Astrocyte (in vitro differentiated cells and primary cell): Measurements from ENCODE around the gene C2CD2. TPM values are rescaled to one million over a fixed set of nuclear protein-coding genes. Genes with fewer than 3 reads are reported as not detected.

Experiments used
- DNase-seq: peaks from one replicate; pipeline ENCODE4 v3.0.0-alpha.2; 2010; ENCODE audit warnings: low read depth
- FAIRE-seq: peaks from 2 replicates; lab custom pipeline; 2011; peaks lifted over from hg19 to GRCh38; lab: Jason Lieb, UNC
- H2AFZ ChIP-seq: 2 replicates; pipeline ENCODE4 v1.6.0; 2012; ENCODE audit warnings: low read depth, low read length, inconsistent platforms
- H3K27ac ChIP-seq: 2 replicates; pipeline ENCODE4 v1.5.1; 2011; ENCODE audit warnings: low read depth, low read length, inconsistent platforms
- H3K27me3 ChIP-seq: 2 replicates; pipeline ENCODE4 v1.6.0; 2011; ENCODE audit warnings: low read length, inconsistent platforms; ENCODE audit not compliant: insufficient read depth
- H3K36me3 ChIP-seq: 2 replicates; pipeline ENCODE4 v1.5.1; 2011; ENCODE audit warnings: low read length, inconsistent platforms; ENCODE audit not compliant: insufficient read depth
- H3K4me1 ChIP-seq: 2 replicates; pipeline ENCODE4 v1.5.1; 2011; ENCODE audit warnings: low read length, inconsistent platforms; ENCODE audit not compliant: insufficient read depth
- H3K4me2 ChIP-seq: 2 replicates; pipeline ENCODE4 v1.6.0; 2012; ENCODE audit warnings: low read length, inconsistent platforms
- H3K4me3 ChIP-seq: 2 replicates; pipeline ENCODE4 v1.5.1; 2011; ENCODE audit warnings: low read depth, mild to moderate bottlenecking, low read length, inconsistent platforms; ENCODE audit not compliant: insufficient read depth
- H3K79me2 ChIP-seq: 2 replicates; pipeline ENCODE4 v1.6.0; 2012; ENCODE audit warnings: mild to moderate bottlenecking, low read length, inconsistent platforms; ENCODE audit not compliant: insufficient read depth
- H3K9ac ChIP-seq: 2 replicates; pipeline ENCODE4 v1.6.0; 2012; ENCODE audit warnings: mild to moderate bottlenecking, low read length, inconsistent platforms
- H3K9me3 ChIP-seq: 2 replicates; pipeline ENCODE4 v1.5.1; 2012; ENCODE audit warnings: low read depth, mild to moderate bottlenecking, low read length, inconsistent platforms; ENCODE audit not compliant: insufficient read depth
- H4K20me1 ChIP-seq: 2 replicates; pipeline ENCODE4 v1.6.0; 2012; ENCODE audit warnings: low read length, inconsistent platforms; ENCODE audit not compliant: insufficient read depth
- H3K27ac Mint-ChIP-seq: one replicate; pipeline ENCODE4 v1.8.0; 2021; ENCODE audit warnings: mild to moderate bottlenecking, mixed read lengths; ENCODE audit not compliant: unreplicated experiment
- H3K27me3 Mint-ChIP-seq: one replicate; pipeline ENCODE4 v1.8.0; 2021; ENCODE audit warnings: low read depth, mixed read lengths; ENCODE audit not compliant: unreplicated experiment
- H3K36me3 Mint-ChIP-seq: one replicate; pipeline ENCODE4 v1.8.0; 2021; ENCODE audit warnings: low read depth, mixed read lengths; ENCODE audit not compliant: unreplicated experiment
- H3K4me1 Mint-ChIP-seq: one replicate; pipeline ENCODE4 v1.8.0; 2021; ENCODE audit warnings: low read depth, mixed read lengths; ENCODE audit not compliant: unreplicated experiment
- H3K4me3 Mint-ChIP-seq: one replicate; pipeline ENCODE4 v1.8.0; 2021; ENCODE audit warnings: mild to moderate bottlenecking, moderate library complexity, mixed read lengths; ENCODE audit not compliant: unreplicated experiment
- H3K9me3 Mint-ChIP-seq: one replicate; pipeline ENCODE4 v1.8.0; 2021; ENCODE audit warnings: mild to moderate bottlenecking, mixed read lengths; ENCODE audit not compliant: unreplicated experiment
- CTCF ChIP-seq: IDR thresholded peaks from 2 replicates; pipeline ENCODE4 v1.5.1; 2011; ENCODE audit warnings: low read depth, mild to moderate bottlenecking, inconsistent platforms, low read length, moderate library complexity; ENCODE audit not compliant: insufficient read depth
- EZH2 ChIP-seq: IDR thresholded peaks from 2 replicates; pipeline ENCODE4 v1.6.1; 2012; ENCODE audit warnings: mild to moderate bottlenecking, low read length, inconsistent platforms; ENCODE audit not compliant: insufficient read depth
- total RNA-seq: library from RNA; stranded (reverse); gene quantifications from 2 replicates; pipeline ENCODE4 v1.2.1, GENCODE V29; 2021

C2CD2 gene
- total RNA-seq, 1 donor from 2014 or later = 8.3 TPM

- no peak for FAIRE-seq
- H3K36me3 Mint-ChIP-seq = peaks cover 26% of the 10 kb centered on the region
- H3K9me3 Mint-ChIP-seq = no peaks in the 10 kb centered on the region
Measured at GRCh38 chr21:41916888-41917433, 36.9 kb downstream of the C2CD2 start.

GRCh38 chr21:41914965-41915364 lies 38.9 kb downstream of the C2CD2 start:
- H4K20me1 ChIP-seq = no peaks in the 10 kb centered on the region
- no peaks in the 10 kb centered on the region for H3K9me3 Mint-ChIP-seq
- peaks cover 2% of the 10 kb centered on the region for H3K27me3 Mint-ChIP-seq
- H3K4me2 ChIP-seq = no peak overlapping the region
- H3K4me3 ChIP-seq = no peak overlapping the region
- H3K4me1 ChIP-seq = no peaks in the 10 kb centered on the region
- H3K36me3 ChIP-seq = peaks cover 12% of the 10 kb centered on the region
- no peaks in the 10 kb centered on the region for H3K27me3 ChIP-seq
- no peak overlapping the region for H3K4me3 Mint-ChIP-seq
- no peak overlapping the region for H3K27ac Mint-ChIP-seq
- H3K79me2 ChIP-seq = no peaks in the 10 kb centered on the region
- H3K36me3 Mint-ChIP-seq = peaks cover 25% of the 10 kb centered on the region
- H3K9me3 ChIP-seq = no peaks in the 10 kb centered on the region
- H3K9ac ChIP-seq = no peak overlapping the region
- no peak overlapping the region for H2AFZ ChIP-seq
- no peaks in the 10 kb centered on the region for H3K4me1 Mint-ChIP-seq
- DNase-seq (no peak), FAIRE-seq (no peak)
- no peak overlapping the region for H3K27ac ChIP-seq
- TF ChIP-seq EZH2 = no peak
- TF ChIP-seq CTCF = no peak

More at GRCh38 chr21:41916888-41917433, 36.9 kb downstream of the C2CD2 start:
- Histone ChIP-seq H3K4me3 (no peak overlapping the region), H3K79me2 (no peaks in the 10 kb centered on the region), H3K4me1 (no peaks in the 10 kb centered on the region), H3K9me3 (no peaks in the 10 kb centered on the region), H4K20me1 (no peaks in the 10 kb centered on the region), H3K27ac (no peak overlapping the region), H2AFZ (no peak overlapping the region), H3K36me3 (peaks cover 3% of the 10 kb centered on the region), H3K9ac (no peak overlapping the region), H3K27me3 (no peaks in the 10 kb centered on the region), H3K4me2 (no peak overlapping the region)
- Mint-ChIP-seq H3K4me3 (no peak overlapping the region), H3K27me3 (peaks cover 4% of the 10 kb centered on the region), H3K4me1 (no peaks in the 10 kb centered on the region), H3K27ac (no peak overlapping the region)
- TF ChIP-seq CTCF (no peak), EZH2 (no peak)
- DNase-seq = no peak

GRCh38 chr21:41914358-41914757 lies 39.5 kb downstream of the C2CD2 start:
- no peak for FAIRE-seq
- Mint-ChIP-seq H3K27ac (no peak overlapping the region), H3K9me3 (no peaks in the 10 kb centered on the region), H3K4me3 (no peak overlapping the region), H3K36me3 (peaks cover 25% of the 10 kb centered on the region), H3K27me3 (peaks cover 2% of the 10 kb centered on the region), H3K4me1 (no peaks in the 10 kb centered on the region)
- H3K4me2 ChIP-seq = no peak overlapping the region
- no peak overlapping the region for H3K4me3 ChIP-seq
- H3K4me1 ChIP-seq = no peaks in the 10 kb centered on the region
- no peak overlapping the region for H2AFZ ChIP-seq
- H3K36me3 ChIP-seq = peaks cover 14% of the 10 kb centered on the region
- no peak overlapping the region for H3K27ac ChIP-seq
- no peaks in the 10 kb centered on the region for H3K79me2 ChIP-seq
- no peaks in the 10 kb centered on the region for H3K9me3 ChIP-seq
- H3K27me3 ChIP-seq = no peaks in the 10 kb centered on the region
- H4K20me1 ChIP-seq = no peaks in the 10 kb centered on the region
- no peak for DNase-seq
- H3K9ac ChIP-seq = no peak overlapping the region
- TF ChIP-seq EZH2 = no peak
- no peak for TF ChIP-seq CTCF
